ENCODE results near the gene ACO2.

GRCh38 chr22:41522813-41523212, 53.9 kb downstream of the ACO2 start:
- no peak for TF ChIP-seq SIN3A (conservative IDR thresholded peaks at IDR 0.05 in 1 of 2, IDR thresholded peaks at IDR 0.05 in 1 of 2; ENCODE audit: low read depth in 1 of 2, low read length in 2 of 2)
- TF ChIP-seq, protein P1, sequence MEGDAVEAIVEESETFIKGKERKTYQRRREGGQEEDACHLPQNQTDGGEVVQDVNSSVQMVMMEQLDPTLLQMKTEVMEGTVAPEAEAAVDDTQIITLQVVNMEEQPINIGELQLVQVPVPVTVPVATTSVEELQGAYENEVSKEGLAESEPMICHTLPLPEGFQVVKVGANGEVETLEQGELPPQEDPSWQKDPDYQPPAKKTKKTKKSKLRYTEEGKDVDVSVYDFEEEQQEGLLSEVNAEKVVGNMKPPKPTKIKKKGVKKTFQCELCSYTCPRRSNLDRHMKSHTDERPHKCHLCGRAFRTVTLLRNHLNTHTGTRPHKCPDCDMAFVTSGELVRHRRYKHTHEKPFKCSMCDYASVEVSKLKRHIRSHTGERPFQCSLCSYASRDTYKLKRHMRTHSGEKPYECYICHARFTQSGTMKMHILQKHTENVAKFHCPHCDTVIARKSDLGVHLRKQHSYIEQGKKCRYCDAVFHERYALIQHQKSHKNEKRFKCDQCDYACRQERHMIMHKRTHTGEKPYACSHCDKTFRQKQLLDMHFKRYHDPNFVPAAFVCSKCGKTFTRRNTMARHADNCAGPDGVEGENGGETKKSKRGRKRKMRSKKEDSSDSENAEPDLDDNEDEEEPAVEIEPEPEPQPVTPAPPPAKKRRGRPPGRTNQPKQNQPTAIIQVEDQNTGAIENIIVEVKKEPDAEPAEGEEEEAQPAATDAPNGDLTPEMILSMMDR (IDR thresholded peaks at IDR 0.05; ENCODE audit: control extremely low read depth in 1 of 3, insufficient read depth in 1 of 3, low read depth in 1 of 3, low read length in 3 of 3) = no peak
- no peak for TF ChIP-seq RBBP5 (IDR thresholded peaks at IDR 0.05; ENCODE audit: borderline replicate concordance, low read depth, low read length)
- peak; percentile 50 for TF ChIP-seq POLR2AphosphoS5 (IDR thresholded peaks at IDR 0.05; ENCODE audit: low read depth, low read length)
- no peak for TF ChIP-seq RFX5 (IDR thresholded peaks at IDR 0.05; ENCODE audit: borderline replicate concordance, low read depth, low read length)
- no peak for TF ChIP-seq SP2 (IDR thresholded peaks at IDR 0.05; ENCODE audit: low read length)
- no peak for TF ChIP-seq JUN (IDR thresholded peaks at IDR 0.05; ENCODE audit: low read depth, low read length)
- no peak for TF ChIP-seq EZH2 (IDR thresholded peaks at IDR 0.05; ENCODE audit: low read depth, low read length, severe bottlenecking)

Data from H1 (cell line).